CD4-positive, alpha-beta T cell treated with Interleukin-17A for 4 hours (primary cell): ENCODE data around the gene SRPX.

Experiments used
- DNase-seq: peaks from one replicate; pipeline ENCODE4 v3.0.0-alpha.2; 2020; ENCODE audit warnings: mixed read lengths

SRPX gene

DNA sequence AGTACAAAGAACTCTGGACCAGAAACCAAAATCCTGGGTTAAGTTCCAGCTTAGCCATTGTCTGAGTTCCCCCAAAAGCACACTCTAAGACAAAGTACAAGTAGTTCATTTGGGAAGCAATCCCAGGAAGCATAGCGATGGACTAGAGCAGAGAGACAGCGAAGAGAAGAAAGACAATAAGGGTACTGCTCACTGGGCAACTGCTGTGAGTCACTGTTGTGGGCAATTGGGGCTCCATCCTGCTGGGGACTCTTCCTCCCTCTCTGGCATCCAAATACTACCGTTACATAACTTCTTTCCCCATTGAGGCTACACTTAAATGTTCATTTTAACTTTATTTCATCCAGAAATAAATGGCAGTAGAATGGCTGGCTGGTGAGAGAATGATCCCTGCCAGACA, 14.1 kb downstream of the SRPX start:
- no peak for DNase-seq

DNA sequence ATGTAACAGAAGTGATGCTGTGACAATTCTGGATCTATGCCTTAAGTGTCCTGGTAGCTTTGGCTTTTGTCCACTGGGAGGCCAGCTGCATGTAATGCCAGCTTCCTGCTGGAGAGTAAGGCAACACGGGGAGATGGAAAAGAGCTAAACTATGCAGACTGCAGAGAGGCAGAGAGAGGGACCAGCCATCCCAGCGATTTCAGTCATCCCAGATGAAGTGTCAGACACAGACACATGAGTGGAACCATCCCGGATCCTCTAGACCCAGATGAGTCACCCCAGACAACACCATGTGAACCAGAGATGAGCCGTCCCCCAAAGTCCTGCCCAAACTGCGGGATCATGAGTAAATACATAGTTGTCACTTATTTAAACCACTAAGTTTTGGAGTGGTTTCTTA, 14.6 kb downstream of the SRPX start:
- DNase-seq: no peak

DNA sequence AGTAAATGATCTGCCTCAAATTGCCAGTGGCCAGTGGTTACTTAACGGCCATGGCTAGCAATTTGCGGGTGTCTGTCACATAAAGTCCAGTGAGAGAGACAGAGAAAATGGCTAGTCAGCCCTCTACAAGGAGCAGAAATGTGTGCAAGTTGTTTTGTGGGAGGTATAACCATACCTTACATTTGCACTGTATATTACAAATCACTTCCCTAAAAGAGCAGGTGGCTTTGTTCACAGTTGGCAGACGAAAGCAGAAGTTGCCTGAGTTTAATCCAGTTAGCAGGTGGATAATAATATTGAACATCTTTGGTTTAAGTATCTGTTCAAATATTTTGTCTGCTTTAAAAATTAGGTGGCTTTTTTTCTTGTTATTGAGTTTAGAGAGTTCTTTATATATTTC, 15.6 kb downstream of the SRPX start:
- DNase-seq: no peak

DNA sequence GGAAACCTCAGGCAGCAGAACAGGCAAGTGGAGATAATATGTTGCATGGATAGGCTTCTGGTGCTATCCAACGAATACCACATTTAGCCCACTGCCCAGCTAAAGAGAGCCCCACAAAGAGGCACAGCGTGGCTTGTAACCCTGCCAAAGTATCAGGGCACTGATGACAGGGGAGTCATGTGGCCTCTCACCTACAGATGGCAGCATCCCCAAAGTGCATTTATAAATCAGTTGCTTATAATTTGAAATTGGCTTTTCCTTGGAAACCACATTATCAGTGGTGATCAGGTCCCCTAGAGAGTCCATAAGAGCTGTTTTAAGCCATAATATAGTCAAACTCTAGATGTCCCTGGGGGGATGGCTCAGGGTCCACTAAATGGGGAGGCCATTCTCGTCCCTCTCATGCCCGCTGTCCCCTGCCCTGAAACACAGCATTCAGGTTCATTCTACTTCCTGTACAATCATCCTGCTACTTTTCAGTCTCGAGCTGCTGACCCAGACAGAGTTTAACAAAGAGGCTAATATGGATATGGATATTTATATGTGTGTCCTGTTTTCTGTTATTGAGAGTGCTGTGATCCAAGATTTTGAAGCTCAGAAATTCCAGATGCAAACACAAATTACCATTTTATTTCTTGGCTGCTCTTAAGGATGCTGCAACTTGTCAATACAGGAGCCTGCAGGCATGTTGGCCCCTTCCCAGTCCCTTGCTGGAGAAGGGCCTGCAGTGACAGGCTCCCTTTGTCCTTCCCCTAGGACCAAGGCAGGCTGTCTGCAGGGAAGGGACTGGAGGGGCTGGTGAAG, 28.5 kb downstream of the SRPX start:
- no peak for DNase-seq

DNA sequence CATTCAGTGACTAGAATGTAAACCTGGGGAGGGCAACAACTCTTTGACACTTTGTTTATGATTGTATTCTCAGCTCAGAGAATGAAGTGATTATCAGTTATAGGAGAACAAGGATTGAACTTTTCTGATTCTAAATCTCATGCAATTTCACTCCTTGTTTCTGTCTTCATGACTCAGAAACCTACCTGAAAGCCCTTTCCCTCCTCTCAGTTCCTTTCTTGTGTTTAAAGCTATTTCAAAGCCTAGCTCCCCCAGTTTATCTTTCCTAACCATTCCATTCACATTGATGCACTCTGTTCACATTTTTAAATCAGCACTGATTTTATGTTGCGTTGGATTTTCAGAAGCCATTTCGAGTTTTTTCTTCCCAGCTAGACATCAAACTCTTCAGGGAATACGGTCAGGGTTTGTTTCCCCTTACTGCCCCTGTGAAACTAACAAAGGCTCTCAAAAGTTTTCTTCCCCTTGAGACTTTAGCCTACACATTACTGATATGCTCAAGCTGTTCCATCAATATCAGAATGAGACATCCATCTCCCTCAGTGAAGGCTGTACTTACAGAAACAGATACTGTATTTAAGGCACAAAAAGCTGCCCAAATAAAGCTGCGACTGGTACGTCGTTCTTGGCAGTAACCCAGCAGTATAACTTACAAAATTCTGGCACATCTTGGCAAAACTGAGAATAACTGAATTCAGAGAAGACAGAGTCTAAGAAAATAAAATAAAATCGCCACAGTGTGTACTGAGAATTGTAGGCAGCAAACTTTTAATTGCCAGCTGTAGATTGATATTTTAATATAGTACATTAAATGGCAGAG, 31.0 kb downstream of the SRPX start:
- DNase-seq: no peak

DNA sequence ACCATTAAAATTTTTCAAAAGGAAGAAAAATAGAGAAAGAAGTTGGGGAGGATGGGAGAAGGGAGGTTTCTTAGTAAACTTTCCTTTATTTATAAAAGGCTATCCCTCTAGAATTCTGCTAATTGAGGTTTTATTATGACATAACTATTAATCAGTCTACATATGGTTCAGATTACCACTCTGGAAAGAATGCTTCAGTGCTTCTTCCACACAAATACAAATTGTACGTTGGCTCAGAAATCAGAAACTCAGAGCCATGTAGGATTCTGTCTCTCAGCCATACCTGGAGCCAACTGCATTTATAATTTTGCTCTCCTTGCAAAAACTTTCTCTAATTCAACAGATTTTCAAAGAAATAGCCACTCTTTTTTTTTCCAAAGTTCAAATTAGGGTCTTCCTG, 37.1 kb downstream of the SRPX start:
- no peak for DNase-seq

DNA sequence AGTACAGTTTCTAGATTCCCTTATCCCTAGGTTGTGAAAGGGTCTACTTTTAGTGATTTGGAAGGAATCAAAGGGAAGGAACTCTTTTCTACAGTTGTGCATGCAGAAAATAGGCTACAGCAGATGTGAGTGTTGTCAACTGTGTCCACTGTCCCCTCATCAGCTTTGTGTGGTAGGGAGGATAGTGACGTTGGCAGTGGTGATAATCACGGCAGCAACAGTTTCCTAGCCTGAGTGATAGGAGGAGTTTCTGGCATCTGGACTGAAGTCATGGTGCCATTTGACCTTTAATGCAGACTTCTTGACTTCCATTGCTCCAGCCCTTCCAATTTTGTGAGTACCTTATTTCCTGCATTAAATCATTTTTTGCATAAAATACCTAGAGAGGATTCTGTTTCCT, 39.3 kb downstream of the SRPX start:
- no peak for DNase-seq

DNA sequence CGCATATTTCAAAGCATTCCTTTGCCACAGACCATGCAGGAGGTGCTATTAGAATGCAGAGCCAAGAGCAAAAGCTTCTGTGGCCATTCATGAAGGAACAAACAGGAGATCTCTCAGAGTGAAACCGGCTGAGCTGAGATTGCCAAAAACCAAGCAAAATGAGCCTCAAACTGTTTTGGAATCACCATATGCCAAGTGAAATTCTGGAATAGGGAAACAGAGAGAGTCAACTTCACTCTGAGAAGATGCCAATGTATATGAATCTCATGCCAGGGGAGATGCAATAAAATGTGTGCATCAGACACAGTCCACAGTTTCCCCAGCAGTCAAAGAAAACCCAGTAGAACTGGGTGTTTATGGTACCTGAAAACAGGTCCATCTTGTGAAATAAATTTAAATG, 42.3 kb downstream of the SRPX start:
- no peak for DNase-seq

DNA sequence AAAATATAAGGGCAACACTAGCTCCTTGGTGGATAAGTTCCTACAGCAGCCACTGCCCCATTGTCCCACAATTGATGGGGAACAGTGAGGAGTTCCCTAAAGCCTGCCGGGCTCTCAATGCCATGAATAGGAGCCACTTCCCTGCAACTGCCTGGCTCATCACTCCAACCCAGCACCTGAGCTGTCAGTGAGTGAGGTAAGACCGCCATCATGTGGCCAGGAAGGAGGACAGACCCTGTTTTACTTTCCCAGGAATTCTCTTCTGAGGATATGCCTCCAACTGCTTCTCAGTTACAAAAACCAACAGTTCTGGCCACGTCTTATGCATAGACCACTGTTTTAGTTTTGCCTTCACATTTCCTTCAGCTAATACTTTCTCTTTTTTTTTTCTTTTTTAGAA, 45.5 kb downstream of the SRPX start:
- no peak for DNase-seq

DNA sequence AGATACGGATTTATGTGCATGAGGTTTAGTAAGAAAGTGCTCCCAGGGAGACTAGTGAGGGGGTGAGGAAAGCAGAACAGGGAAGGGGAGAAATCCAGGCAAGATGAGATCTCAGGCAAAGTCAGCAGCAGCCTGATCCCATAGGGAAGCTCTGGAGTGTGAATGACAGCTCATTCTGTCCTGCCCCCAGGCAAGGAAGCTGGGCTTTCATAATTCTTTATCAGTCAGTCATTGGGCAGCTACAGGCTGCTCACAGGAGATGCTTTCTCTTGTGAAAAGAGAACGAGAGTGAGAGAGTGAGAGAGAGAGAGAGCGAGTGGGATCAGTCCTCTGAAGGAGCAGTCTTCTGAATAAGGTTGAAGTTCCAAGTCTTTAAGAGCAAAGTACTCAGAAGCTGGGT, 48.1 kb downstream of the SRPX start:
- no peak for DNase-seq

DNA sequence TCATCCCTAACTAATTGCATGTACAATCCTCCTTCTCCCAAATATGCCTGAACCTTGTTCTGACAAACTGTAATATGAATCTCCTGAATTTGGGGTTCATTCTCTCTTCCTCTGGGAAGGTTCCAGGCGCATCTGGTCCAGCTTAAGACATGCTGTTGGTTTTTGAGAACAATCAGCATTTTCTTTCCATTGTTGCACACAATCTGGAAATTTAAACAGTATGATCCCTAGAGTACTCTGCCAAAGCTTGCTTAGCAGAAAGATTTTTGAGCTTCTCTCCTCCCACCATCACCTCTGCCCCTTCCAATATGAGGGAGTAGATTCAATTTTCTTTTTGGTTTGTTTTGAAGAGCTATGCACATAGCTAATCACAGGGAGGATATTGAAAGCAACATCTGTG, 50.1 kb downstream of the SRPX start:
- no peak for DNase-seq

DNA sequence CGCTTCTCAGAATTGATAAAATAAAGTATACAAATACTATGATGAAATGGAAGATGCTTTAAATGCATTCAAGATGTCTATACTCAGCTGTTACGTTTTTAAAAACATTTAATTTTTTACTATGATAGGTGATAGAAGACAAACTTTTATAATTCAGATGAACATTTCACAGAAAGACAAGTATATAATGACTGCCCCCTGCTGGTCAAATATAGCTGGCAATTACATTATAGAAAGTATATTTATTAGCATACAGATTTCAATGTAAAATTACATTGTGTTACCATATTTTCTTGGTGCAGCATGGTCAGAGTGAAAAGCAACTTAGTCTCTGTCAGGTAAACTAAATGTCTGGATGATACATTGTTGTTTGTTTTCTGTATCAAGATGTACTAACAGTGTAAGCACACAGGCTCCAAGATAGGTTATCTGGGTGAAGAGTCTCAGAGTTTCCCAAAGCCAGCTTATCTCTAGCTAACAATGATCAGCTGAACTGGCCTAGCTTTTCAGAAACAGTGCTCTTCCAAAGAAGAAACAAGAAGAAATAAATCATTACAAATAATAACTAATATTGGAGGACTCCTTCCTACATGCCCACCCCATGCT, 54.1 kb downstream of the SRPX start:
- peak; percentile 26 for DNase-seq

DNA sequence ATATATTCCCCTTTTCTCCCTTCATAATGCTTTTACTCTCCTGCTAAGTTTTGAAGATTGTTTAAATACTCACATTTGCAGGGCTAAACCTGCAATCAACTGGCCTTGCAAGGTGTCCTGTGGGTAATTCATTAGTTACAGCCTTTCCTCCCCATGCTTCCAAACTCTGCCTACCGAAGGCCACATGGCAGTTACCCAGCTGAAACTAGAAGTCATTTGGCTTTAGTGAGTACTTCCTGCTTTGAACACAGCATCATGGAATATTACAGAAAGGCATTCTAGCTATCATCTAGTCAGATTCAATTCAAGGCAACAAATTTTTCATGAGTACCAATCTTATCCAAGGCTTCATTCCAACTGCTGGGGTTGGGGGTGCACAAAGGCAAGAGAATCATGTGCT, 55.6 kb downstream of the SRPX start:
- no peak for DNase-seq

DNA sequence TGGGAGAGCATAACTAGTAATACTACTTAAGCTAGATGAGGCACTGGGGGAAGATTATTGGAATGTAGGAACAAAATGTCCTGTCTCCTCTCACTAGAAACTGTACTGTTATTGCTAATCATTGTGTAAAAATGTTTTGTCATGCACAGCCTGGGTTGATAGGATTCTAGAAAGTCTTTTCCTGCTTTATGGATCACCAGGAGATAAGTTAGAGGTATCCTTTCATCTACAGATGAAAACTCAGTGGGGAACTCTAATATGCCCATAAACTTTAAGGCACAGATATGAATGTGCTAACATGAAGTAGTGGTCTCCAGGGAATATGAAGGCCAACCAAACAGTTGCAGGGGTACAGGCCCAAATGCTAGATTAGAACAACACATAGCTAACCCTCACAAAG, 57.5 kb downstream of the SRPX start:
- DNase-seq: no peak

DNA sequence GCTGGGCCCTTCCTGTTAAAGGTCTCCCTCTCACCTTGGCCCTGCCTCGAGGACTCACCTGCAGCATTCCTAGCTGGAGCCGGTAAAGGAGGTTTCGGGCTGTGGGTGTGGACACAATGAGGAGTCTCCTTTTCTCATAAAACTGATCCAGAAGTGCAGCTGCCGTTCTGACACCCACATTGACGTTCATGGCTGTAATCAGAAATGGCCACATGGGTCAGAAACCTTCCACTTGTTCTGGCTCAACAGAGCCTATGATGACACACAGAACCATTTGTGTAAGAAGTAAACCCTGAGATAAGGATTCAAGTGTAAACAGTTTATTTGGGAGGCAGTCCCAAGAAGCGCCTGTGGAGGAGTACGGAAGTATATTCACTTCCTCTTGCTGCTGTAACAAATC, 63.8 kb downstream of the SRPX start:
- DNase-seq: no peak

DNA sequence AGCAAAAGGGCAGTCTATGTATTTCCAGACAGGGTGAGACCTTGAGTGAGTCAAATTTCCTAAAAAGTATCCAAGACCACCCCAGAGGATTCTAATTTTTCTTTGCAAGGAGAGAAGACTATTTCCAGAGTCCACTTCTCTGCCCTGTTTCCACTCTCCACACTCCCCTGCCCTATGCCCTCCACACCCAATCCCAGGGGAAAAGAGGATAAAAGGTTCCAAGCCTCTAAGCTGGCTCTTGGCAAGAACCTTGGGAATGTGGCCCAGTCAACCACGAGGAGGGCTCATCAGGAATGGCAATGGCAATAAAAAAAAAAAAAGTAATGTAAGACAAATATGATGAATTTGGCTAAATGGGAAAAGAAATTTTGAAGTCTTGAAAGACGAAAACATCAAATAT, 65.9 kb downstream of the SRPX start:
- no peak for DNase-seq

DNA sequence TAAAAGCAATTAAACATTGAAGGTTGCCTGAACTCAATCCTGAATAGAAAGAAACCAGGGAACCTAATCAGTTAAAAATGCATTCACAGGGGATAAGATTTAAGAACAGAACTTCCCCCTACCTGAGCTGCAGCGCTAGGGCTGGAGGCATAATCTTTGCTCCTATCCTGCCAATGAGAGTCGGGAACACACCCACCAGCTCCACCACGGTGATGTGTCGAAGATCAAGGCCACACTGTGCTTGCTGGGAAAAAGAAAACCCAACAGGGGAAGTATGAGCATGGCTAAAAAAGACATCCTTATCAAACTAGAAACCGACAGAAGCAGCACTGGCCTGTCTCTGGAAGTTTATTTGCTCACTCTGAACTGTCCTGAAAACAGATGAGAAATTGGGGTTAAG, 66.3 kb downstream of the SRPX start:
- no peak for DNase-seq

DNA sequence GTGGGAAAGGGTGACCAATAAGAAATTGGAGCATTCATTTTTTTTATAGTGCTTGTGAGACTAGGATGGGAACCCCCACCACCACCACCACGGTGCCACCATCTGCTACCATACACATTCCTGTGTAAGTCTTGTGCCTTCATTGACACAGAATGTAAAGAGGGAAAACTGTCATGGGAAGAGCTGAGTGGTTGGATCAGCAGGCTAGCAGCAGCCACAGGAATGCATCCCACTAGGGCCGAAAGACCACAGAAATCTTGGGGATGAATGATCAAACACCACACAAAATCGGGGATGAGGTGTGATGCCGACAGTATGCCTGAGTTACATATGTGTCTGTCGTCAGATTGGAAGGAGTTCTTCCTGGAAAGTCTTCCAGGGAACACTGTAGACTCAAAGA, 69.2 kb downstream of the SRPX start:
- no peak for DNase-seq

DNA sequence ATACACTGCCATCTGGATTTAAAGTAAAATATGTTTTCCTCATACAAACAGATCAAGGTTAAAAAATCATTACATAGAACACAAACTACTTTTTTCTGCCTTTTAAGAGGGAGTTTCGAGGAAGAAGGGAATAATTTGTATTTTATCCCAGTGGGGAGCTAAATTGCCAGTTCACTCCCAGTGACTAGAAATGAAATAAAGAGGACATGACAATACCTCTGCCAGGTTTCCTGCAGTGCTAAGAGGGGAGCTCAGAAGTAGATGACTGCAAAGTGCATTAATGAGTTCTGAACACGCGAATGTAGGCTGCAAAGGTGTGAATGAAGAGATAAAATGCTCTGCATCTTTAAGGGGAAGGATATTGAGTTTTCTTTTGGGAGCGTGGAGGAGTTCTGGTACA, 69.7 kb downstream of the SRPX start:
- no peak for DNase-seq

DNA sequence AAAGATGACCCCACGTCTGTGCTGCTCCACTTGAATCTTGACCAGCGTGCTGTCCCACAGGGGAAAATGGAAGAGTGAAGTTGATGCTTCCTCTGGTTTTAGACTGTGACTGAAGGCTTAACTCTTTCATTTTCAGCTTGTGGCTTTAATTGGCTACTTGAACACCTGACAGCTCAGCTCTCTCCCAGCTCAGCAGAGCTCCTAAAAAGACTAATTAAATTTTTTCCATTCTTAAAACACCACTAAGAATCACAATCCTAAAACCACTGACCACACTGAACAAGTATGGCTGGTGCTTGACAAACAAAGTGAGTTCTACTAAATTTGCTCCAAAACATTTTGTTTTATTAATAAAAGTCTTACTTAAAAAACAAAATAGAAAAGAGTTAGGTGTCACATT, 71.7 kb downstream of the SRPX start:
- DNase-seq: no peak

DNA sequence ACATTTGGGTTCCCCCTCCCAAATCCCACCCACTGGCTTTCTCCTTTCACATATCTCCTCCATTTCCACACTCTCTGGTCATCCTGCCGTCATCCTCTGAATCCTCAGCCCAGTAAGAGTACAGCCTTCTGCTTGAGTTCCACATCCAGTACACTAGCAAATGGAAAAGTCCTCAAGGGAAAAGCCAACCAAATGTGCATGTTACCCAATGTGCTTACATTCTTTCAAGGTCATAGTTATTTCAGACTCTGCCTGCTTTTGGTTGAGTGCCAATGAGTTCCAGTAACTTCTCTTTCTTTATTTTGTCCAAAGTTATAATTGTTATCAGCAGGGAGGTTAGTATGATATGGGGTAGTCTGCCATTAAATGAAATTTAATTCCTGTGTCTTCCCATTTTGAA, 78.1 kb downstream of the SRPX start:
- DNase-seq: no peak

DNA sequence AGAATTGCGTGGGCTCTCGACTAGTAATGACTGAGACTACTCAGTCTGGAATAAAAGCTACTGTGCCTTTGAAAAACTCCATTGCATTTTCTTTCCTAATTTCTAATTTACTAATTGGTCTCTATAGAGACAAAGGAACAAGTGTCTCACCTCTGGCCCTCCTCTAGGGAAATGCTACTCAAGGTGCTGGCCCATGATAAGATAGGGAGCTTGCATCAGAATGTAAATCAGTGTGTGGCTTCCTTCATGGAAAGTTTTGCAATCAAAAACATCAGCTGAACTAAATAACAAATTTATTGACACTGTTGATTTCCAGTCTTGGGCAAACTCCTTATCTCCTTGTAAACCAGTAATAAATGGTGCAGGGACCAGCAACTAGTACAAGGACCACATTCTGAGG, 81.8 kb downstream of the SRPX start:
- DNase-seq: no peak

DNA sequence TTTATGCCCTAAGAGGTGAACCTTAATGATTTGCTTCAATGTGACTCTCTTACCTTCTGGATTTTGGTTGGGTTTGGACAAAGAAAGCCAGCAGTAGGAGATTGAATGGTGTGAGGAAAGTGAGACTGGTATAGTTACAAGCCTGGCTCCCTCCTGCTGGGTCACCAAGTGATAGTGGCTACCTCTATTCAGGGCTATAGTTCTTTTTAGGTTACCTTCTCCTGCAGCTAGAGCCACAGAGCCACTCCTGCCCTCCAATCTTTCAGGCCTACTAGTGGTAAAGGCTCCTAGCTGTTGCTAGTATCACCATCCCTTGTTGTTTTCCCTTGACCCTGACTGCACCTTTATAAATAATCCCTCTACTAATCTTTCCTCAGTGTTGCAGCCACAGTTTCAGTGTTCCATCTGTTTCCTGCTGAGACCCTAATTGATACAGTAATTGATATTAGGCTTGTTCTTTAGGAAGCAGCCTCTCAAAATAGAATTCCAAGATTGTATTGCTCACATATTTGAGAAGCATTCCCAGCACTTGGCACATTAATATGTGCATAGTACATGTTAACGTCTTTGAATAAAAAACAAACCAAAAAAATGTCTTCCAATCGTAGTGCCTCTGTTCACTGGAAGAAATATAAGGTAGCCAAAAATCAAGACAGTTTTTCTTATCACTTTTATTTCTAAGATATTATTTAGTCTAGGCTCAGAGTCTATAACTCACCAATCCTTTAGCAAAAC, 82.3 kb downstream of the SRPX start:
- DNase-seq: no peak
